ENCODE measurements around the gene MKNK2. TPM values are rescaled to one million over a fixed set of nuclear protein-coding genes. Genes with fewer than 3 reads are reported as not detected.
"Not testable (repeated sequence)": the region's sequence is repeated elsewhere in the genome, so short reads cannot be mapped to it uniquely, and the experiment has no call there.

The MKNK2 gene
- total and polyA plus RNA-seq, 5 donors = 75.9 to 151 (median 110) TPM

GRCh38 chr19:2034253-2034652 is 16.8 kb downstream of the MKNK2 start:
- intact Hi-C loops (cut with DNase I); H3K27ac ChIP-seq (ENCODE audit: low read length): not testable (repeated sequence)

GRCh38 chr19:2033825-2034159 is 17.3 kb downstream of the MKNK2 start:
- Histone ChIP-seq H3K27me3 (ENCODE audit: control insufficient read depth, insufficient read depth) (no peaks in the 10 kb centered on the region), H3K4me3 (ENCODE audit: low read length) (no peak overlapping the region), H3K9me3 (ENCODE audit: control insufficient read depth, low read length) (no peaks in the 10 kb centered on the region), H3K27ac (ENCODE audit: low read length) (no peak overlapping the region), H3K4me1 (ENCODE audit: control insufficient read depth, insufficient read depth, low read length) (peaks cover 8% of the 10 kb centered on the region)
- WGBS = 76% methylated on average over 9 of the region's 9 CpGs
- intact Hi-C loops (cut with DNase I) = no loop called here
- no peak for ATAC-seq
- DNase-seq = peak in 1 of 3 donors; percentile 63

More at GRCh38 chr19:2034253-2034652, 16.8 kb downstream of the MKNK2 start:
- not testable (repeated sequence) for H3K4me1 ChIP-seq (ENCODE audit: control insufficient read depth, insufficient read depth, low read length); H3K9me3 ChIP-seq (ENCODE audit: control insufficient read depth, low read length); H3K27me3 ChIP-seq (ENCODE audit: control insufficient read depth, insufficient read depth); H3K4me3 ChIP-seq (ENCODE audit: low read length); DNase-seq; ATAC-seq
- WGBS = 94% methylated on average over 15 of the region's 15 CpGs

DNA sequence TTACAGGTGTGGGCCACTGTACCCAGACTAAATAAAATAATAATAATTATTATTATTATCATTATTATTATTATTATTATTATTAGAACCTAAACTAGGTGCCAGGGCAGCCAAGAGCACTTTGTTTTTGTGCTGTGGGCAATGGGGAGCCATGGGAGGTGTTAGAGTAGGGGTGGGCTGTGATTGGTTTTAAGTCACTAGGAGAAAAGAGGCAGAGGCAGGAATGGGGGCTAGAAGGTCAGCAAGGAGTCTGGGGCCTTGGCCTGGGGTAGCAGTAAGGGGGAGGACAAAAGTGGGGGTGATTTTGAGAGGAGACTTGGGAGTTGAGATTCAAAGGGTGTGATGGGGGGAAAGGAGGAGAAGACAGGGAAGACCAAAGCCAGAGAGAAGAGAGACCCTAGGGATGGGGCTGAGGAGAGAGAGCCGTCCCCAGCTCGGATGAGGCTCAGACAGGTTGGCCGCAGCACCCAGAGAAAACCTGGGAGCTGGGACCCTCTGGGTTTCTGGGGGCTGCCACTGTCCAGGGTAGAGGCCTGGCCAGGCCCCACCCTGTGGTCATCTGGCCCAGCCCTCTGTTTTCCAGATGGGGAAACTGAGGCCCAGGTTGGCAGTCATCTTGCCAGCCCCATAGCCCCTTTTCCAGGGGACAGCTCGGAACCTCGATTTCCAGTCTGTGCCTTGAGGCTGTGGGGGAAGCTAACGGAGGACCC is 17.8 kb downstream of the MKNK2 start:
- Histone ChIP-seq H3K4me1 (ENCODE audit: control insufficient read depth, insufficient read depth, low read length) (peaks cover 8% of the 10 kb centered on the region), H3K4me3 (ENCODE audit: low read length) (no peak overlapping the region), H3K27ac (ENCODE audit: low read length) (no peak overlapping the region), H3K9me3 (ENCODE audit: control insufficient read depth, low read length) (no peaks in the 10 kb centered on the region), H3K27me3 (ENCODE audit: control insufficient read depth, insufficient read depth) (no peaks in the 10 kb centered on the region)
- intact Hi-C loops (cut with DNase I) = no loop called here
- WGBS = 91% methylated on average over 6 of the region's 6 CpGs
- no peak for DNase-seq
- no peak for ATAC-seq

GRCh38 chr19:2032296-2032941 is 18.6 kb downstream of the MKNK2 start:
- DNase-seq (peak; percentile 95 to 98 (median 98)), ATAC-seq (peak; percentile 90 to 95)
- Histone ChIP-seq H3K27me3 (ENCODE audit: control insufficient read depth, insufficient read depth) (no peaks in the 10 kb centered on the region), H3K9me3 (ENCODE audit: control insufficient read depth, low read length) (no peaks in the 10 kb centered on the region), H3K4me1 (ENCODE audit: control insufficient read depth, insufficient read depth, low read length) (peaks cover 8% of the 10 kb centered on the region), H3K4me3 (ENCODE audit: low read length) (no peak overlapping the region), H3K27ac (ENCODE audit: low read length) (peak overlapping the region; percentile 99)
- intact Hi-C loops (cut with DNase I) = no loop called here
- WGBS = 5% methylated on average over 19 of the region's 19 CpGs

DNA sequence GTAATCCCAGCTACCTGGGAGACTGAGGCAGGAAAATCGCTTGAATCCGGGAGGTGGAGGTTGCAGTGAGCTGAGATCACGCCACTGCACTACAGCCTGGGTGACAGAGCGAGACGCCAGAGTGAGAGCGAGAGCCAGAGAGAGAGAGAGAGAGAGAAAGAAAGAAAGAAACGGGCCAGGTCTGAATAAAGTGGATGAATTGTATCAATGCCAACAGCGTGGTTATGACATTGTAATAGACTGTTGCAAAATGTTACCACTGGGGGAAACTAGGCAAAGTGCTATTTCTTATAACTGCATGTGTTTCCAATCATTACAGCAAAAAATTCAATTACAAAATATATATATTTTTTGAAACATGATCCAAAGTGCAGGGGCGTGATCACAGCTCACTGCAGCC is 23.7 kb downstream of the MKNK2 start:
- intact Hi-C loops (cut with DNase I) = no loop called here
- Histone ChIP-seq H3K27me3 (ENCODE audit: control insufficient read depth, insufficient read depth) (no peaks in the 10 kb centered on the region), H3K27ac (ENCODE audit: low read length) (no peak overlapping the region)

GRCh38 chr19:2026770-2027169 is 24.3 kb downstream of the MKNK2 start:
- intact Hi-C loops (cut with DNase I) = no loop called here
- no peaks in the 10 kb centered on the region for H3K9me3 ChIP-seq (ENCODE audit: control insufficient read depth, low read length)
- H3K4me1 ChIP-seq (ENCODE audit: control insufficient read depth, insufficient read depth, low read length) = peaks cover 4% of the 10 kb centered on the region
- no peak for ATAC-seq
- H3K27me3 ChIP-seq (ENCODE audit: control insufficient read depth, insufficient read depth) = no peaks in the 10 kb centered on the region
- H3K27ac ChIP-seq (ENCODE audit: low read length) = no peak overlapping the region
- 86% methylated on average over 10 of the region's 10 CpGs for WGBS
- H3K4me3 ChIP-seq (ENCODE audit: low read length) = no peak overlapping the region
- DNase-seq = no peak

More for the DNA sequence above, 23.7 kb downstream of the MKNK2 start:
- ATAC-seq = peak in 1 of 2 donors; percentile 29
- H3K4me1 ChIP-seq (ENCODE audit: control insufficient read depth, insufficient read depth, low read length) = peaks cover 8% of the 10 kb centered on the region
- 55% methylated on average over 9 of the region's 9 CpGs for WGBS
- no peaks in the 10 kb centered on the region for H3K9me3 ChIP-seq (ENCODE audit: control insufficient read depth, low read length)
- DNase-seq = peak in 1 of 3 donors; percentile 66
- H3K4me3 ChIP-seq (ENCODE audit: low read length) = no peak overlapping the region

- Histone ChIP-seq H3K27ac (ENCODE audit: low read length) (no peak overlapping the region), H3K4me3 (ENCODE audit: low read length) (no peak overlapping the region), H3K9me3 (ENCODE audit: control insufficient read depth, low read length) (no peaks in the 10 kb centered on the region), H3K27me3 (ENCODE audit: control insufficient read depth, insufficient read depth) (no peaks in the 10 kb centered on the region), H3K4me1 (ENCODE audit: control insufficient read depth, insufficient read depth, low read length) (no peaks in the 10 kb centered on the region)
- WGBS = 88% methylated on average over 2 of the region's 2 CpGs
- ATAC-seq (no peak), DNase-seq (no peak)
- intact Hi-C loops (cut with DNase I) = loop anchor here in 1 of 4 donors (5.0 kb wide), 1 partner anchor 45 kb away; no protein-coding TSS in a partner anchor
Observed at GRCh38 chr19:2022289-2022688, 28.8 kb downstream of the MKNK2 start.

DNA sequence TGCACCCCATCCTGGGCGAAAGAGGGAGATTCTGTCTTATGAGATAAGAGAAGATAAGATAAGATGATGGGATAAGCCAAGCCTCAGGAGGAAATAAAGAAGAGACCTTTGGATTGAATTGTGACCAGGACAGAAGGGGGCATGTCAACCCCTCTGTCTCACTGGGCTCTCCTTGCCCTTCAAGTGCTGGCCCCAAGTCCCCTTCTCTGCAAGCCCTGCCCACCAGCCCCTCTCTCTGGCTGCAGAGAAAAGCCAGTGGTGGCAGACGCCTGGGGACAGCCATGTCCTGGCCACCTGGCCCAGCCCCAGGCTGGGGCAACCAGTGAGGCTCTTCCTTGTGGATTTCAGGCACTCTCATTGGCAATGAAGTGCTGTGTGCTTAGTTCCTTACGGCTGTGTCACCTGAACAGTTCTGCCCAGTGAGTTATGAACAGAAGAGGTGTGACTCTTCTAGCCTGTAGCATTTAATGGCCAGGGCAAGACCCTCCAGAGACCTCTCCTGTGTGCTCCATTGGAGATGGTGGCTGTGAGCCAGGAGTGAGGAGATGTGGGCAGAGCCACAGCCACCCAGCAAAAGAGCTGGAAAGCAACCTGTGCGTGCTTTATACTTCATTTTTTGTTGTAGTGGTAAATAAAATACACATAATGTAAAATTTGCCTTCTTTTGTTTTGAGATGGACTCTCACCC is 29.4 kb downstream of the MKNK2 start:
- intact Hi-C loops (cut with DNase I) = loop anchor here in 1 of 4 donors (5.0 kb wide), 1 partner anchor 46 kb away; no protein-coding TSS in a partner anchor
- Histone ChIP-seq H3K27me3 (ENCODE audit: control insufficient read depth, insufficient read depth) (no peaks in the 10 kb centered on the region), H3K4me1 (ENCODE audit: control insufficient read depth, insufficient read depth, low read length) (no peaks in the 10 kb centered on the region), H3K9me3 (ENCODE audit: control insufficient read depth, low read length) (no peaks in the 10 kb centered on the region), H3K4me3 (ENCODE audit: low read length) (no peak overlapping the region), H3K27ac (ENCODE audit: low read length) (no peak overlapping the region)
- WGBS = 69% methylated on average over 4 of the region's 4 CpGs
- ATAC-seq (no peak), DNase-seq (no peak)

GRCh38 chr19:2018752-2019151 is 32.3 kb downstream of the MKNK2 start:
- intact Hi-C loops (cut with DNase I) = loop anchor here in 2 of 4 donors (2.0 to 5.0 kb wide), 2 partner anchors 50 to 54 kb away; no protein-coding TSS in a partner anchor
- WGBS = 93% methylated on average over 13 of the region's 13 CpGs
- Histone ChIP-seq H3K9me3 (ENCODE audit: control insufficient read depth, low read length) (no peaks in the 10 kb centered on the region), H3K27me3 (ENCODE audit: control insufficient read depth, insufficient read depth) (no peaks in the 10 kb centered on the region), H3K27ac (ENCODE audit: low read length) (no peak overlapping the region), H3K4me1 (ENCODE audit: control insufficient read depth, insufficient read depth, low read length) (peaks cover 2% of the 10 kb centered on the region), H3K4me3 (ENCODE audit: low read length) (no peak overlapping the region)
- ATAC-seq = no peak
- DNase-seq = no peak

GRCh38 chr19:2016041-2016807 is 34.8 kb downstream of the MKNK2 start:
- DNase-seq (peak; percentile 84 to 91 (median 87)), ATAC-seq (peak; percentile 84 to 89)
- WGBS = 67% methylated on average over 23 of the region's 23 CpGs
- no peaks in the 10 kb centered on the region for H3K27me3 ChIP-seq (ENCODE audit: control insufficient read depth, insufficient read depth)
- no peaks in the 10 kb centered on the region for H3K9me3 ChIP-seq (ENCODE audit: control insufficient read depth, low read length)
- H3K27ac ChIP-seq (ENCODE audit: low read length) = peak overlapping the region; percentile 47
- peak overlapping the region; percentile 12 for H3K4me3 ChIP-seq (ENCODE audit: low read length)
- intact Hi-C loops (cut with DNase I) = loop anchor here in 2 of 4 donors (2.0 to 5.0 kb wide), 2 partner anchors 53 to 56 kb away; no protein-coding TSS in a partner anchor
- peaks cover 2% of the 10 kb centered on the region for H3K4me1 ChIP-seq (ENCODE audit: control insufficient read depth, insufficient read depth, low read length)

All from right cardiac atrium (tissue), 5 donors.